ENCODE measurements around the gene FBXL13. TPM values are rescaled to one million over a fixed set of nuclear protein-coding genes. Genes with fewer than 3 reads are reported as not detected.

The FBXL13 gene
- total RNA-seq, 1 donor, result 2.2 TPM

DNA sequence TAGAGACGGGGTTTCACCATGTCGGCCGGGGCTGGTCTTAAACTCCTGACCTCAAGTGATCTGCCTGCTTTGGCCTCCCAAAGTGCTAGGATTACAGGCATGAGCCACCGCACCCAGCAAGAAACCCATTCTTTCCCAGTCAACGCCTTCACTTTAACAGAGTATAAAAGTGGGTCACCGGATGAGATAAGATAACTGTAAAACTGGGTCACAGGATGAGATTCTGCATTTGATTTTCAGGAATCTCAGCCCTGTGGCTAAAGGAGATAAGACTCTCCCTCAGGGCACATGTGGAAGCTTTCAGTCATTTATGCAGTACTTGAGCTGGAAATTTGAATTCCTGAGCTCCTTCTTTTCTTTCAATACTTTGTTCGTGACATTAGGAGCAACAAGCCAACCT, 91.0 kb downstream of the FBXL13 start:
- no peaks in the 10 kb centered on the region for H3K9me3 ChIP-seq (ENCODE audit: low read depth, low read length)
- H3K4me2 ChIP-seq (ENCODE audit: insufficient read depth, low read length), result no peak overlapping the region
- H3K36me3 ChIP-seq (ENCODE audit: insufficient read depth, low read length), result no peaks in the 10 kb centered on the region
- no peak overlapping the region for H3K4me3 ChIP-seq (ENCODE audit: insufficient read depth, low read length)
- H3K4me1 ChIP-seq (ENCODE audit: insufficient read depth, low read length), result peaks cover 12% of the 10 kb centered on the region
- H3K27ac ChIP-seq (ENCODE audit: low read depth, low read length), result no peak overlapping the region
- no peaks in the 10 kb centered on the region for H3K79me2 ChIP-seq (ENCODE audit: insufficient read depth, low read length)
- no peak overlapping the region for H2AFZ ChIP-seq (ENCODE audit: low read length)
- TF ChIP-seq, protein P1, sequence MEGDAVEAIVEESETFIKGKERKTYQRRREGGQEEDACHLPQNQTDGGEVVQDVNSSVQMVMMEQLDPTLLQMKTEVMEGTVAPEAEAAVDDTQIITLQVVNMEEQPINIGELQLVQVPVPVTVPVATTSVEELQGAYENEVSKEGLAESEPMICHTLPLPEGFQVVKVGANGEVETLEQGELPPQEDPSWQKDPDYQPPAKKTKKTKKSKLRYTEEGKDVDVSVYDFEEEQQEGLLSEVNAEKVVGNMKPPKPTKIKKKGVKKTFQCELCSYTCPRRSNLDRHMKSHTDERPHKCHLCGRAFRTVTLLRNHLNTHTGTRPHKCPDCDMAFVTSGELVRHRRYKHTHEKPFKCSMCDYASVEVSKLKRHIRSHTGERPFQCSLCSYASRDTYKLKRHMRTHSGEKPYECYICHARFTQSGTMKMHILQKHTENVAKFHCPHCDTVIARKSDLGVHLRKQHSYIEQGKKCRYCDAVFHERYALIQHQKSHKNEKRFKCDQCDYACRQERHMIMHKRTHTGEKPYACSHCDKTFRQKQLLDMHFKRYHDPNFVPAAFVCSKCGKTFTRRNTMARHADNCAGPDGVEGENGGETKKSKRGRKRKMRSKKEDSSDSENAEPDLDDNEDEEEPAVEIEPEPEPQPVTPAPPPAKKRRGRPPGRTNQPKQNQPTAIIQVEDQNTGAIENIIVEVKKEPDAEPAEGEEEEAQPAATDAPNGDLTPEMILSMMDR (IDR thresholded peaks at IDR 0.05; ENCODE audit: extremely low read depth, low read depth, low read length), result no peak
- no peaks in the 10 kb centered on the region for H3K27me3 ChIP-seq (ENCODE audit: insufficient read depth, low read length)
- DNase-seq (ENCODE audit: insufficient read length, low spot score, missing footprints), result no peak
- H4K20me1 ChIP-seq (ENCODE audit: insufficient read depth, low read length), result no peaks in the 10 kb centered on the region

DNA sequence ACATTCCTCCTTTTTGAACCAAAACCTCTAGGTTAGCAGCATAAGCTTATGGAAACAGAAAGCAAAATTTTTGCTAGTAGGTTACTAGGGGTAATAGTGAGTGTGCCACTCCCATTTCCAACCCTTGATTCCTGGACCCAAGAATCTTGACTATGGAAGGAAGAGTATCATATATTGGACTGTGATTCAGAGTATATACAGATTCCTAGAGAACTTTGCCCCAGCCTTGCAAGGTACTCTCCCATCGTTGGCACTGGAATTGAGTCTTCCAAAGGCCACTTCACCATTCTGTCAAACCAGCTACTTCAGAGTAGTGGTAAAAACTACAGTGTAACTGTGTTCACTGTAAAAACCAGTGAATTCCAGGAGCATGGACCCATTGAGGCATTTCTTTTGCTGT, 92.4 kb downstream of the FBXL13 start:
- TF ChIP-seq, protein P1 (IDR thresholded peaks at IDR 0.05; ENCODE audit: extremely low read depth, low read depth, low read length), result no peak
- Histone ChIP-seq H3K27me3 (ENCODE audit: insufficient read depth, low read length) (no peaks in the 10 kb centered on the region), H3K36me3 (ENCODE audit: insufficient read depth, low read length) (no peaks in the 10 kb centered on the region), H3K79me2 (ENCODE audit: insufficient read depth, low read length) (no peaks in the 10 kb centered on the region), H3K4me1 (ENCODE audit: insufficient read depth, low read length) (peaks cover 15% of the 10 kb centered on the region), H3K9me3 (ENCODE audit: low read depth, low read length) (no peaks in the 10 kb centered on the region), H2AFZ (ENCODE audit: low read length) (no peak overlapping the region), H3K4me2 (ENCODE audit: insufficient read depth, low read length) (no peak overlapping the region), H3K4me3 (ENCODE audit: insufficient read depth, low read length) (no peak overlapping the region), H3K27ac (ENCODE audit: low read depth, low read length) (no peak overlapping the region), H4K20me1 (ENCODE audit: insufficient read depth, low read length) (no peaks in the 10 kb centered on the region)
- DNase-seq (ENCODE audit: insufficient read length, low spot score, missing footprints), result no peak

DNA sequence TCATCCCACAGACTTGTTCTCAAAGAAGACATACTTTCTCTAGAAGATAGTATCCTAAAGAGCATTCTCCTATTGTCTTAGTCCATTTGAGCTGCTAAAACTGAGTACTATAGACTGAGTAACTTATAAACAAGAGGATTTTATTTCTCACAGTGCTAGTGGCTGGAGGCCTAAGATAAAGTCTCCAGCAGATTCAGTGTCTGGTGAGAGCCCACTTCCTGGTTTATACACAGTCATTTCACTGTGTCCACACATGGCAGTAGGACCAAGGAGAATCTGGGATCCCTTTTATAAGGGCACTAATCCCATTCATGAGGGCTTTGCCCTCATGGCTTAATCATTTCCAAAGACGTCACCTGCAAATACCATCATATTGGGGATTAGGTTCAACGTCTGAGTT, 93.1 kb downstream of the FBXL13 start:
- TF ChIP-seq, protein P1 (IDR thresholded peaks at IDR 0.05; ENCODE audit: extremely low read depth, low read depth, low read length), result no peak
- Histone ChIP-seq H4K20me1 (ENCODE audit: insufficient read depth, low read length) (no peaks in the 10 kb centered on the region), H3K79me2 (ENCODE audit: insufficient read depth, low read length) (no peaks in the 10 kb centered on the region), H3K9me3 (ENCODE audit: low read depth, low read length) (no peaks in the 10 kb centered on the region), H3K4me3 (ENCODE audit: insufficient read depth, low read length) (no peak overlapping the region), H3K4me2 (ENCODE audit: insufficient read depth, low read length) (no peak overlapping the region), H3K27ac (ENCODE audit: low read depth, low read length) (no peak overlapping the region), H3K4me1 (ENCODE audit: insufficient read depth, low read length) (peaks cover 15% of the 10 kb centered on the region), H3K36me3 (ENCODE audit: insufficient read depth, low read length) (no peaks in the 10 kb centered on the region), H3K27me3 (ENCODE audit: insufficient read depth, low read length) (no peaks in the 10 kb centered on the region), H2AFZ (ENCODE audit: low read length) (no peak overlapping the region)
- DNase-seq (ENCODE audit: insufficient read length, low spot score, missing footprints), result no peak

DNA sequence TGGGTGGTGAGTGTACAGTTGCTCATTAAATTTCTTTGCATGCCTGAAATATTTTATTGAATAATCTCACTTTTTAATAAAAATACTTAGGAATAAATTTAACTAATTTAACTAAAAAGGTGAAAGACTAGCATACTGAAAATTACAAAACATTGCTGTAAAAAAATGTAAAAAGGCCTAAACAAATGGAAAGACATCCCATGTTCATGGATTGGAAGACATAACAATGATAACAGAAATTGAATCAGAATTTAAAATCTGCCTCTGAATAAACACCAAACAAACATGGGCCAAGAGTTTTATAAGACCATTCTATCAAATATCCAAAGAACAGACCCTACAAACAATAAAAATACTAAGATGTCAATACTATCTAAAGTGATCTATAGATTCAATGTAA, 94.9 kb downstream of the FBXL13 start:
- H2AFZ ChIP-seq (ENCODE audit: low read length), result no peak overlapping the region

More for the DNA sequence above, 94.9 kb downstream of the FBXL13 start:
- no peak overlapping the region for H3K4me2 ChIP-seq (ENCODE audit: insufficient read depth, low read length)
- no peaks in the 10 kb centered on the region for H3K9me3 ChIP-seq (ENCODE audit: low read depth, low read length)
- H3K4me1 ChIP-seq (ENCODE audit: insufficient read depth, low read length), result peaks cover 3% of the 10 kb centered on the region
- no peak for DNase-seq (ENCODE audit: insufficient read length, low spot score, missing footprints)
- no peaks in the 10 kb centered on the region for H3K27me3 ChIP-seq (ENCODE audit: insufficient read depth, low read length)
- TF ChIP-seq, protein P1 (IDR thresholded peaks at IDR 0.05; ENCODE audit: extremely low read depth, low read depth, low read length), result no peak
- no peaks in the 10 kb centered on the region for H3K79me2 ChIP-seq (ENCODE audit: insufficient read depth, low read length)
- H3K36me3 ChIP-seq (ENCODE audit: insufficient read depth, low read length), result no peaks in the 10 kb centered on the region
- no peaks in the 10 kb centered on the region for H4K20me1 ChIP-seq (ENCODE audit: insufficient read depth, low read length)
- no peak overlapping the region for H3K4me3 ChIP-seq (ENCODE audit: insufficient read depth, low read length)
- H3K27ac ChIP-seq (ENCODE audit: low read depth, low read length), result no peak overlapping the region

Measured in osteoblast (primary cell).